ENCODE data around the gene TIGAR.

Gene TIGAR

GRCh38 chr12:4293966-4294505 lies 27.0 kb upstream of the TIGAR start:
- H3K4me3 ChIP-seq (ENCODE audit: low read depth, low read length): no peak overlapping the region
- DNase-seq (ENCODE audit: low read depth): no peak
- TF ChIP-seq CTCF (IDR thresholded peaks at IDR 0.05; ENCODE audit: insufficient read depth, low read depth, low read length, missing control alignments): no peak

GRCh38 chr12:4296751-4297150 lies 24.3 kb upstream of the TIGAR start:
- no peak for DNase-seq (ENCODE audit: low read depth)
- no peak overlapping the region for H3K4me3 ChIP-seq (ENCODE audit: low read depth, low read length)
- no peak for TF ChIP-seq CTCF (IDR thresholded peaks at IDR 0.05; ENCODE audit: insufficient read depth, low read depth, low read length, missing control alignments)

- DNase-seq (ENCODE audit: low read depth): no peak
- TF ChIP-seq CTCF (IDR thresholded peaks at IDR 0.05; ENCODE audit: insufficient read depth, low read depth, low read length, missing control alignments): no peak
- H3K4me3 ChIP-seq (ENCODE audit: low read depth, low read length): no peak overlapping the region
Measured at GRCh38 chr12:4297617-4298016, 23.4 kb upstream of the TIGAR start.

GRCh38 chr12:4300883-4301282 lies 20.1 kb upstream of the TIGAR start:
- DNase-seq (ENCODE audit: low read depth): no peak
- no peak overlapping the region for H3K4me3 ChIP-seq (ENCODE audit: low read depth, low read length)
- no peak for TF ChIP-seq CTCF (IDR thresholded peaks at IDR 0.05; ENCODE audit: insufficient read depth, low read depth, low read length, missing control alignments)

GRCh38 chr12:4301932-4302501 lies 19.0 kb upstream of the TIGAR start:
- TF ChIP-seq CTCF (IDR thresholded peaks at IDR 0.05; ENCODE audit: insufficient read depth, low read depth, low read length, missing control alignments): no peak
- H3K4me3 ChIP-seq (ENCODE audit: low read depth, low read length): no peak overlapping the region
- DNase-seq (ENCODE audit: low read depth): no peak

GRCh38 chr12:4302881-4303280 lies 18.1 kb upstream of the TIGAR start:
- DNase-seq (ENCODE audit: low read depth): no peak
- H3K4me3 ChIP-seq (ENCODE audit: low read depth, low read length): no peak overlapping the region
- TF ChIP-seq CTCF (IDR thresholded peaks at IDR 0.05; ENCODE audit: insufficient read depth, low read depth, low read length, missing control alignments): no peak

- DNase-seq (ENCODE audit: low read depth): no peak
- H3K4me3 ChIP-seq (ENCODE audit: low read depth, low read length): no peak overlapping the region
- TF ChIP-seq CTCF (IDR thresholded peaks at IDR 0.05; ENCODE audit: insufficient read depth, low read depth, low read length, missing control alignments): no peak
Measured at GRCh38 chr12:4303750-4304149, 17.3 kb upstream of the TIGAR start.

All from GM12865 (cell line).